GM04504 (cell line): Measurements from ENCODE around the gene RASSF8.

ENCODE experiments used
- DNase-seq: peaks from one replicate; pipeline ENCODE4 v3.0.0-alpha.2; 2012; ENCODE audit warnings: low read depth

RASSF8 gene, protein sequence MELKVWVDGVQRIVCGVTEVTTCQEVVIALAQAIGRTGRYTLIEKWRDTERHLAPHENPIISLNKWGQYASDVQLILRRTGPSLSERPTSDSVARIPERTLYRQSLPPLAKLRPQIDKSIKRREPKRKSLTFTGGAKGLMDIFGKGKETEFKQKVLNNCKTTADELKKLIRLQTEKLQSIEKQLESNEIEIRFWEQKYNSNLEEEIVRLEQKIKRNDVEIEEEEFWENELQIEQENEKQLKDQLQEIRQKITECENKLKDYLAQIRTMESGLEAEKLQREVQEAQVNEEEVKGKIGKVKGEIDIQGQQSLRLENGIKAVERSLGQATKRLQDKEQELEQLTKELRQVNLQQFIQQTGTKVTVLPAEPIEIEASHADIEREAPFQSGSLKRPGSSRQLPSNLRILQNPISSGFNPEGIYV

DNA sequence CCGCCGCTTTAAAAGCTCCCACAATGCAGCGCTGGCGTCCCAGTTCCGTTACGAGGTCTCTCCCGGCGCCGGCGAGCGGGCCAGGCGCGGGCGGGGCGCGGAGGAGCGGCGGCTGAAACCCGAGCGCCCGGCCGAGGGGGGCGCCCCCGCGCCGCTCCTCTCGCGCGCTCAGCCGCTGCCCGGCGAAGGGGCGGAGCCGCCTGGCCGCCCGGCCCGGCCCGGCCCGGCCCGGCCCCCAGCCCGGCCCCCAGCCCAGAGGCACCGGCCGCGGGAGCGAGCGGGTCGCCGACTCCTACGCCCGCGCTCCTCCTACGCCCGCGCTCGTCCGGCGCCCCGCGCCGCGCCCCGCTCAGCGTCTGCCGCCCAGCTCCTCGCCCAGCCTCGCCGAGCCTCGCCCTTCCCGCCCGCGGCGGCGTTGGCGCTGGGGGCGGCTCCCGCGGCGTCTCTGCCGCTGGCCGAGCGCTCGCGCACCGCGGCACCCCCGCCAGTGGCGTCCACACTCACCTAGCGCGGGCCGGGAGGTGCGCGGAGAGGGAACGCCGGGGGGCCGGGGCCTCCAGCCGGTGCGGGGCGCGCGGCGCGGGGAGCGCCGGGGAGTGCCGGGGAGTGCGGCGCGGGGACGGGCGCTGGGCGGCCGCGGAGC lies at the start of gene RASSF8:
Gene RASSF8 (plus strand): TSS at position 255 of the 643 bp plus-strand sequence. CDS start 96,662 bp downstream, outside the sequence.
- DNase-seq, result peak; percentile 62

DNA sequence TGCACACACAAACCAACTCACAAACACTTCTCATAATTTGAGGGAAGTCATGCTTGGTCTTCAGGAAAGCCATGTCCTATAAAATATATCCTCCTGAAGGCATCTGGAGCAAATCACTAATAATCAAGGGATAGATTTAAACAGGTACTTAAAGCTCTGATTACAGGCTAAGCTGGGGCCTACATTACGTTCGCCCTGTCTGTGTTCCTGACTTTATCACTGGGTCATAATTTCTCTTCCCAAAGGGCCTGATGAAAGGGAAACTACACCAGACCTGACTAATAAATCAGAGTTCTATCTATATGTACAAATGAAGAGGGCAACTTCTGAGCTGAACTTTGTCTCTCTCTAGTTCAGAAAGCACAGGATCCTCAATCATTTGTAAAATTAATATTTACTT lies 43.9 kb upstream of the RASSF8 start:
- no peak for DNase-seq

GRCh38 chr12:25924491-25925001 lies 33.9 kb upstream of the RASSF8 start:
- no peak for DNase-seq

GRCh38 chr12:25925064-25925463 lies 33.4 kb upstream of the RASSF8 start:
- no peak for DNase-seq

GRCh38 chr12:25926536-25926935 lies 31.9 kb upstream of the RASSF8 start:
- DNase-seq, result no peak

DNA sequence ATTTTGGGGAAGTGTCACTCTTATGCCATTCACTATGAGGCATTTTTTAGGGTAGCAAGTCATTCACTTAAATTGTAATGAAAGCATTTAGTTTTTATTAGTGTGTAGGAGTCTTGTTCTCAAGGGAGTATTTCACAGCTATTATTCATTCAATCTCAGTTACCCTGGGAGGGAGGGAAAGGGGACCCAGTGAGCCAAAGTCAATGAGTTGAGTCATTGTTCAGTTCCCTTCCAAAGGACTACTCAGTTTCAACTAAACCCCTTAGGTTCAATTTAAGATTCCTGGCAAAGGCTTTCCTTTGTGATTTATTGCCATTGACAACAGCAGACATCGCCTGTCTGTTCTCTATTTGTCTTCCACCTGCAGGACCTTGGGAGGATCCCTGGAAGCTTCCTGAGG lies 29.3 kb upstream of the RASSF8 start:
- DNase-seq, result no peak

GRCh38 chr12:25932971-25933370 lies 25.5 kb upstream of the RASSF8 start:
- DNase-seq, result no peak

- DNase-seq, result no peak
Observed at GRCh38 chr12:25934456-25934855, 24.0 kb upstream of the RASSF8 start.

DNA sequence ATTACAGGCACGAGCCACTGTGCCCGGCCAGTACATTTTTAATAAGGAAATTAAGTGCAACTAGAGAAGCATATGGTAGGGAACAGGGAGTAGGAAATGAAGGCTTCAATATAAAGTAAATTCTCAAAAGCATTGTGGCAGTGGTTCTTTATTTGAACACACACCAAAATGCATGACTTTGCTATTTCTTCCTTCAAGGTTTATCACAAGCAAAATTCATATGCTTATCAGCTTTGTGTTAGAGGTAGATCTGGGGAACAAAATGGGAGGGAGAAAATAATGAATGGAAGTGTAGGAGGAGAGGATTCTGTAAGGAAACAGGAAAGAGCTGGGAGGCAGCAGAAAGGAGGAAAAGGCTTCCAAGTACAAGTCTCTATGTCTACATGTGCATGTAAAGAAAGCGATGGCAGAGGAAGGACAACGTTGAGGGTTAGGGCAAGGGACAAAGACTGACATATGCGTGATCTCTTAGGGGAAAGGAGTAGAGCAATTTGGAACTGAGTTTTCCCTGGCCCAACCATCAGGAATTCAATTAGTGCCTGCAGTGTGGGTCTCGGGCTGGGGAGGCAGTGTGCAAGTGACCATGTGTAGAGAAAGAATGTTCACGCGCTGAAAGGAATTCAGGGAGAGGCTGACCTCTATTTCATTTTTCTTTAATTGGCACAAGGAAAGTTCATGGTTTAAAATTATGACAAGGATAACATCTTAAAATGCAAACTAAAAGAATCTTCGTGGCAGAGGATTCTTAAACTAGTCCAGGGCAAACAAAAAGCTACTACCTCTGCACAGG lies 22.9 kb upstream of the RASSF8 start:
- DNase-seq, result no peak

DNA sequence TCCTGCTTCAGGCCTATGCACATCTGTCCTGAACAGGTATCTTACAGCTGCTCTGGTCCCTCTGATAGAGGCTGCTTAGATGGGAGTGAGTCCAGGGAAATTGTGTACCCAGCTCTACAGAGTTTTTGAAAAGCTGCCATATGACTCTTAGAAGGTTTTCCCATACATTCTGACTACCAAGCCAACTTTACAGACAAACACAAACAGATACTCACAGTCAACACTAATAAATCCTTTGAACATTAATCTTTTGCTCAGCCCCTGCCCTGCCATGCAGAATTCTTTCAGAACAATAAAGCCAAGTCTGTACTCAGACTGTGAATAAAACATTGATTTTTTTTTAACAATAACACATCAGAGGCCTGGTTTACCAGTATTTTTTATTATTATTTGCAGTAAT lies 21.4 kb upstream of the RASSF8 start:
- no peak for DNase-seq

DNA sequence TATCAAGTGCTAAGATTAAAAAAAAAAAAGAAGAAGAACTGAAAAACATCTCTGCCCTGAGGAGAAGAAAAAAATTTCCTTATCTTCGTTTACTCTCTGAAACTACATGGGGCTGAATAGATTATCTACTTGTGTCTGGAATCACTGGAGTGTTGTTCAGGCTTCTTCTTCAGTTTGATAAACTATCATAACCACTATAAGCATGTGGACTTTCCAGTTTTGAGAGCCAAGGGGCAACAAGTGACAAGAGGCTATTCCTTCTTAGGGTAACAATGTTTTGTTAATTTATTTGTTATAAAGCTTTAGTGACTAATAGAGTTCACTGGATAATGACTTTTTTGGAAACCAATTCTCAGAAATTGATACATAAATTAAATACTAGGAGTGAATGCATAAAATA lies 19.9 kb upstream of the RASSF8 start:
- DNase-seq, result no peak

- no peak for DNase-seq
Observed at GRCh38 chr12:25939606-25940005, 18.9 kb upstream of the RASSF8 start.

DNA sequence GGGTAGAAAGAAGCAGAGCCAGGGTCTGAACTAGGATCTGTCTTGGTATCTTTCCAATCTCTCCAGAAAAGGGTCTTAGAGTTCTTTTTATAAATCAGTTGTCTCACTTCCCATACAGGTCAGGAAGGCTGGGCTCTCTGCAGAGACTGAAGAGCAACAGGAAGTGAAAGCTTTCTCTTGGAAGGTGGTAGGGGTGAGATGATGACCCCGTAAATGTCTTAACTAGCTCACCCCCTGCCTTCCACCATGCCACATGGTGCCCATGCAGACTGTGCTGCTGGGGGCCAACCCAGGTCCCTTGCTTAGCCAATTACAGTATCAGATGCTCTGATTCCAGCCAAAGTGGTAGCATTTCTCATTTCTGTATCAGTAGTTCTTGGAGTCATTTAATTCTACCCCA lies 17.6 kb upstream of the RASSF8 start:
- no peak for DNase-seq

DNA sequence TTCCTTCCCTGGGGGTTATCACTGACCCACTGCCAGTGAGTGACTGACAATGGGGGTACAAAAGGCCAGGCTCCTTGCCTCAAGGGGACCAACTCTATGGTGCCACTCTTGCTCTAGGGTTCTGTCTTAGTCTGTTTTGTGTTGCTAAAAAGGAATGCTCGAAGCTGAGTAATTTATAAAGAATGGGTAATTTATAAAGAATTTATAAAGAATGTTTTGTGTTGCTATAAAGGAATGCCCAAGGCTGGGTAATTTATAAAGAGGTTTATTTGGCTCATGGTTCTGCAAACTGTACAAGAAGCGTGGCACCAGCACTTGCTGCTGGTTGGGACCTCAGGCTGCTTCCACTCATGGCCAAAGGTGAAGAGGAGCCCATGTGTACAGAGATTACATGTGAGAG lies 15.8 kb upstream of the RASSF8 start:
- DNase-seq, result no peak

DNA sequence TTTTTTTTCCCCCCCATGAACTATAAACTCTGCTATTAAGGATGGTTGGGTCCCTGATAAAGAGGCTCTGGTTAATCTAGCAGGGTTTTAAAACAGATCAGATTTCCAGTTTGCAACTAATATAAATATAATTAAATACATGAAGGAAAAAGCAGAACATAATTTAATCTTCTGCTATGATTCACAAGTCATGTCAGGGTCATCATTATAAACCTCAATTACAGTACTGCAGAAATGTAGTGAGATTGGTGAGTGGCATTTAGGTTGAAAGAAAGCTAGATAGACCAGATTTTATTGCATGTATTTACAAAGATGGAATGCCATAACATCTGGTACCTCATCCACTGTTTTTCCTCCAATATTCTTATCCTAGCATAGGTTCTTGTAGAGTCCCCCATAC lies 14.5 kb upstream of the RASSF8 start:
- DNase-seq, result no peak

- no peak for DNase-seq
Observed at GRCh38 chr12:25949343-25949742, 9.1 kb upstream of the RASSF8 start.

- no peak for DNase-seq
Observed at GRCh38 chr12:25950329-25951115, 8.0 kb upstream of the RASSF8 start.

DNA sequence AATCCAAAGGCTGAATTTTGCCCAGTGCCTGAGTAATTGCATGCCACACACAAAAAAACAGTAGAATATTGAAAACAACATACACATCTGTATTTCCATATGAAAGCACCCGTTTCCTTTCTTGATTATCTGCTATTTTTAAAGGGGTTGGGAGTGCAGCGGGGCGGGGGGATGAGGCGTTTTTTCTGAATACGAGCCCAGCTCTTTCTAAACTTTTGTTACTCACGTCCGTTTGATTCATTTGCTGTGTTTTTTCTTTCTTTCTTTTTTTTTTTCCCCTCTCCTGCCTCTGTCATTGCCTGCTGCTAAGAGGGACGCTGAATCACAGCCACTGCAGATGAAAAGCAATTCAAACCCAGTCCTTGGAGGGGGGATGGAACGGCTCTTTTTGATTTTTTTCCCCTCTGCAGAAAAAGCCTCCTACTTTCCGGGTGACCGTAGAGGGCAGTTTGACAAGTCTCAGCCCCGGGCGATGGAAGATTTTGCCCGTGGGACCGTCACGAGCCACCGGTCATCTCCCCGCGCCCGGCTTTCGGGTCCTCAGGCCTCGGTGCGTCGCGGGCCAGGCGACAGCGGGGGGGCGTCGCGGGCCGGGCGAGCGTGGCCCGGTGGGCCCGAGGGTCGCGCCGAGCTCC lies 572 bp upstream of the RASSF8 start:
- DNase-seq, result peak; percentile 55

DNA sequence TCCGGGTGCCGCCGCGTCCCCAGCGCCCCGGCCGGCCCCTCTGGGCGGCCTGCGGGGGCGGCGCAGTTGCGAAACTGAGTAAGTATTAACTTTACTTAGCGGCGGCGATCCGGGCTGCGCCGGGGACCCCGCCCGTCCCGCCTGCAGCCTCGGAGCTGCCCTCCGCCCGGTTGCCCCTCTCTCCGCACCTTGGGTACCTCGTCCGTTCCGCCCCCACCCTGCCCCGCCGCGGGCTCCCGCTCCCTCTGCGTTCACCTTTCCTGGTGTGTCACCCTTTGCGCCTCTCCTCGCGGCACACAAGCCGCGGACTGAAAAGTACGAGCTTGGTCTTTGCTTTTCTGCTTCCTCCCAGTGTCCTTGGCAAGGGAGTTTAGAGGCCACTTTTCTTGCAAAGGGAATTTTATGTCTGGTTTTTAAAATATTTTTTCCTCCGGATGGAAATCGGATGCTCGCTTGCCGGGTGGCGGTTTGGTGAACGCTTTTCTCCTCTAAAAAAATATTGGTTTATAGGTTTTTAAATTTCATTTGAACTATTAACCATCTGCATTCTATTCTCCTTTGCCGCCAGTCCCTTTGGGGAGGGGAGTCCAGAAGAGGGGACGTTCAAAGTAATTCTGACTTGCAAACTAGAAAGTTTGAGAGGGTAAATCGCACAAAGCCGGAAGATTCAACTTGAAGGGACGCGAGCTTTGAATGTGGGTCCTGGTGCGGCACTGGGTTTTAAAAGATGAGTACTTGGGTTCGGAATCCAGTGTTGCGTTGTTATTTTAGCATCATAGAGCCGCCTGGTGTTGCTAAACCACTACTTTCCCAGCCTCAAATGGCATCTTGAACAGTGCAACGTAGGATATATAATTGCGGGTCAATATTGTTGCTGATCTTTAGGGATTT lies 834 bp downstream of the RASSF8 start:
- DNase-seq, result peak; percentile 71

- DNase-seq, result no peak
Observed at GRCh38 chr12:25960143-25960542, 1.7 kb downstream of the RASSF8 start.
